Keratinocyte (primary cell): ENCODE data around the gene ATP1A3. TPM values are rescaled to one million over a fixed set of nuclear protein-coding genes. Genes with fewer than 3 reads are reported as not detected.

Experiments used
- DNase-seq: peaks from one replicate; pipeline ENCODE4 v3.0.0-alpha.2; 2011; ENCODE audit warnings: low read depth, missing footprints, low spot score
- FAIRE-seq: peaks from 2 replicates; lab custom pipeline; 2011; peaks lifted over from hg19 to GRCh38; lab: Jason Lieb, UNC
- H2AFZ ChIP-seq: 2 replicates; pipeline ENCODE4 v1.6.0; 2012; ENCODE audit warnings: low read length, control low read depth, inconsistent platforms; ENCODE audit not compliant: control insufficient read depth
- H3K27ac ChIP-seq: 2 replicates; pipeline ENCODE4 v1.5.1; 2011; ENCODE audit warnings: low read length; ENCODE audit not compliant: control insufficient read depth, insufficient read depth
- H3K27me3 ChIP-seq: 3 replicates; pipeline ENCODE4 v1.6.0; 2011; ENCODE audit warnings: low read length; ENCODE audit not compliant: control insufficient read depth, insufficient read depth; ENCODE audit errors: extremely low read depth
- H3K36me3 ChIP-seq, 2 experiments: 2 replicates in 1 of 2; 3 replicates in 1 of 2; pipeline ENCODE4 v1.5.1; 2011; ENCODE audit warnings: low read length in 2 of 2, mild to moderate bottlenecking in 1 of 2; ENCODE audit not compliant: control insufficient read depth in 2 of 2, insufficient read depth in 2 of 2; ENCODE audit errors: extremely low read depth in 1 of 2
- H3K4me1 ChIP-seq: 3 replicates; pipeline ENCODE4 v1.5.1; 2011; ENCODE audit warnings: low read length; ENCODE audit not compliant: control insufficient read depth, insufficient read depth; ENCODE audit errors: extremely low read depth
- H3K4me2 ChIP-seq: 3 replicates; pipeline ENCODE4 v1.6.0; 2011; ENCODE audit warnings: low read depth, low read length; ENCODE audit not compliant: control insufficient read depth, insufficient read depth; ENCODE audit errors: extremely low read depth
- H3K4me3 ChIP-seq, 3 experiments: fragments of 200-600 bp in 1 of 3; sonication (generic) in 1 of 3; 2 replicates in 2 of 3; 3 replicates in 1 of 3; pipeline ENCODE4 v1.5.1; 2011 to 2016; ENCODE audit warnings: low read length in 3 of 3, mild to moderate bottlenecking in 3 of 3, control low read depth in 2 of 3, inconsistent platforms in 1 of 3, low read depth in 1 of 3, mixed read lengths in 1 of 3, mixed run types in 1 of 3, moderate library complexity in 1 of 3; ENCODE audit not compliant: control insufficient read depth in 2 of 3, insufficient read depth in 2 of 3; ENCODE audit errors: extremely low read depth in 1 of 3
- H3K79me2 ChIP-seq: 2 replicates; pipeline ENCODE4 v1.6.0; 2012; ENCODE audit warnings: low read length; ENCODE audit not compliant: control insufficient read depth, insufficient read depth
- H3K9ac ChIP-seq: 3 replicates; pipeline ENCODE4 v1.6.0; 2011; ENCODE audit warnings: low read length; ENCODE audit not compliant: control insufficient read depth, insufficient read depth; ENCODE audit errors: extremely low read depth
- H3K9me1 ChIP-seq: 3 replicates; pipeline ENCODE4 v1.6.0; 2011; ENCODE audit warnings: low read length; ENCODE audit not compliant: control insufficient read depth, insufficient read depth; ENCODE audit errors: extremely low read depth
- H3K9me3 ChIP-seq: 2 replicates; pipeline ENCODE4 v1.5.1; 2012; ENCODE audit warnings: low read depth, low read length; ENCODE audit not compliant: control insufficient read depth
- H4K20me1 ChIP-seq: 3 replicates; pipeline ENCODE4 v1.6.0; 2011; ENCODE audit warnings: low read length; ENCODE audit not compliant: control insufficient read depth, insufficient read depth; ENCODE audit errors: extremely low read depth
- CTCF ChIP-seq, 3 experiments: IDR thresholded peaks in 1 of 3; conservative IDR thresholded peaks in 1 of 3; optimal IDR thresholded peaks in 1 of 3; 2 replicates in 2 of 3; 3 replicates in 1 of 3; pipeline versions ENCODE3 to v1.5.1; 2011; ENCODE audit warnings: low read length in 3 of 3, mild to moderate bottlenecking in 3 of 3, moderate library complexity in 2 of 3, control low read depth in 1 of 3, inconsistent platforms in 1 of 3; ENCODE audit not compliant: insufficient read depth in 2 of 3; ENCODE audit errors: extremely low read depth in 1 of 3
- EZH2 ChIP-seq: IDR thresholded peaks from one replicate; pipeline ENCODE4 v1.6.1; 2012; ENCODE audit warnings: inconsistent platforms, mild to moderate bottlenecking, low read length, moderate library complexity
- dilution Hi-C: fragments of 300-500 bp; cut with MboI; formaldehyde crosslinking; loops from one replicate; pipeline ENCODE4 v1.7.0; 2020; ENCODE audit warnings: low sequenced_read_pairs; ENCODE audit not compliant: extremely low pct_ligation_motif_present
- polyA plus RNA-seq, 5 experiments: library from polyadenylated mRNA; depleted of rRNA in 3 of 5; stranded (reverse) in 3 of 5; stranded (forward) in 1 of 5; unstranded in 1 of 5; fragments of >200 nt; gene quantifications; 1 replicate in 1 of 5; 2 replicates in 3 of 5; 3 replicates in 1 of 5; pipeline versions ENCODE4 v1.2.1 to v1.2.3, GENCODE V29; 2011 to 2012; ENCODE audit warnings: missing spikeins in 2 of 5, low read depth in 1 of 5, low replicate concordance in 1 of 5

Gene ATP1A3
- polyA plus RNA-seq, 1 donor (not counting 4 experiments of a cell fraction or from before 2014, with no cell fraction given): not detected

GRCh38 chr19:41919948-41920712 lies 73.9 kb downstream of the ATP1A3 start:
- no peak overlapping the region for H3K27ac ChIP-seq
- no peaks in the 10 kb centered on the region for H3K4me1 ChIP-seq
- peak; percentile 99 for DNase-seq
- no peak overlapping the region for H2AFZ ChIP-seq
- H3K79me2 ChIP-seq: no peaks in the 10 kb centered on the region
- no peak for TF ChIP-seq CTCF (optimal IDR thresholded peaks at IDR 0.05 in 1 of 3, IDR thresholded peaks at IDR 0.05 in 1 of 3, conservative IDR thresholded peaks at IDR 0.05 in 1 of 3; ENCODE audit: extremely low read depth in 1 of 3, insufficient read depth in 2 of 3, low read length in 3 of 3)
- no peak for TF ChIP-seq EZH2
- H3K4me3 ChIP-seq: no peak overlapping the region
- H3K27me3 ChIP-seq: peaks cover 80% of the 10 kb centered on the region
- H3K9ac ChIP-seq: no peak overlapping the region
- no peaks in the 10 kb centered on the region for H3K36me3 ChIP-seq
- H3K9me3 ChIP-seq: peaks cover 8% of the 10 kb centered on the region
- H3K9me1 ChIP-seq: no peaks in the 10 kb centered on the region
- peaks cover 6% of the 10 kb centered on the region for H4K20me1 ChIP-seq
- dilution Hi-C loops: no loop called here
- no peak overlapping the region for H3K4me2 ChIP-seq
- FAIRE-seq: peak; percentile 44

GRCh38 chr19:41918653-41919244 lies 75.3 kb downstream of the ATP1A3 start:
- H3K27ac ChIP-seq: no peak overlapping the region
- dilution Hi-C loops: no loop called here
- TF ChIP-seq EZH2: no peak
- no peak for TF ChIP-seq CTCF (optimal IDR thresholded peaks at IDR 0.05 in 1 of 3, IDR thresholded peaks at IDR 0.05 in 1 of 3, conservative IDR thresholded peaks at IDR 0.05 in 1 of 3; ENCODE audit: extremely low read depth in 1 of 3, insufficient read depth in 2 of 3, low read length in 3 of 3)
- H3K9ac ChIP-seq: no peak overlapping the region
- DNase-seq: peak; percentile 60
- FAIRE-seq: peak; percentile 34
- no peak overlapping the region for H3K4me3 ChIP-seq
- H3K4me1 ChIP-seq: no peaks in the 10 kb centered on the region
- no peaks in the 10 kb centered on the region for H3K36me3 ChIP-seq
- H3K9me1 ChIP-seq: no peaks in the 10 kb centered on the region
- H3K4me2 ChIP-seq: no peak overlapping the region
- H3K79me2 ChIP-seq: no peaks in the 10 kb centered on the region
- peaks cover 79% of the 10 kb centered on the region for H3K27me3 ChIP-seq
- no peak overlapping the region for H2AFZ ChIP-seq
- peaks cover 8% of the 10 kb centered on the region for H3K9me3 ChIP-seq
- no peaks in the 10 kb centered on the region for H4K20me1 ChIP-seq
